ENCODE results near the gene FAM228B.

Gene FAM228B

GRCh38 chr2:24153478-24153877 lies 30.2 kb downstream of the FAM228B start:
- Histone ChIP-seq H3K4me3 (replicated peaks; ENCODE audit: insufficient read depth, low read length) (no peak overlapping the region), H3K27me3 (ENCODE audit: insufficient read depth, poor library complexity, severe bottlenecking) (no peaks in the 10 kb centered on the region), H3K27ac (replicated peaks) (no peak overlapping the region)
- DNase-seq (ENCODE audit: low read depth in 1 of 2, low spot score in 1 of 2): no peak
- TF ChIP-seq SPI1 (IDR thresholded peaks at IDR 0.05; ENCODE audit: borderline replicate concordance, low read depth) (no peak), GABPA (IDR thresholded peaks at IDR 0.05; ENCODE audit: low read depth) (no peak), POLR2AphosphoS5 (IDR thresholded peaks at IDR 0.05; ENCODE audit: low read depth) (no peak)

- TF ChIP-seq CTCF (IDR thresholded peaks at IDR 0.05; ENCODE audit: insufficient read depth, low read length): no peak
- no peak for TF ChIP-seq SPI1 (IDR thresholded peaks at IDR 0.05; ENCODE audit: borderline replicate concordance, low read depth)
- no peak for TF ChIP-seq REST (IDR thresholded peaks at IDR 0.05; ENCODE audit: insufficient replicate concordance, low read depth)
- no peak for TF ChIP-seq GABPA (IDR thresholded peaks at IDR 0.05; ENCODE audit: low read depth)
- no peak for TF ChIP-seq POLR2AphosphoS5 (IDR thresholded peaks at IDR 0.05; ENCODE audit: low read depth)
- no peak overlapping the region for H3K27ac ChIP-seq (replicated peaks)
- no peak overlapping the region for H3K4me3 ChIP-seq (replicated peaks; ENCODE audit: insufficient read depth, low read length)
- DNase-seq (ENCODE audit: low read depth in 1 of 2, low spot score in 1 of 2): no peak
- H3K27me3 ChIP-seq (ENCODE audit: insufficient read depth, poor library complexity, severe bottlenecking): no peaks in the 10 kb centered on the region
Observed at GRCh38 chr2:24158131-24158530, 34.9 kb downstream of the FAM228B start.

- TF ChIP-seq CTCF (IDR thresholded peaks at IDR 0.05; ENCODE audit: insufficient read depth, low read length) (no peak), POLR2AphosphoS5 (IDR thresholded peaks at IDR 0.05; ENCODE audit: low read depth) (no peak), SPI1 (IDR thresholded peaks at IDR 0.05; ENCODE audit: borderline replicate concordance, low read depth) (no peak), GABPA (IDR thresholded peaks at IDR 0.05; ENCODE audit: low read depth) (no peak), REST (IDR thresholded peaks at IDR 0.05; ENCODE audit: insufficient replicate concordance, low read depth) (no peak)
- Histone ChIP-seq H3K4me3 (replicated peaks; ENCODE audit: insufficient read depth, low read length) (no peak overlapping the region), H3K27me3 (ENCODE audit: insufficient read depth, poor library complexity, severe bottlenecking) (no peaks in the 10 kb centered on the region), H3K27ac (replicated peaks) (no peak overlapping the region)
- DNase-seq (ENCODE audit: low read depth in 1 of 2, low spot score in 1 of 2): no peak
Observed at GRCh38 chr2:24159708-24160107, 36.4 kb downstream of the FAM228B start.

GRCh38 chr2:24160761-24161160 lies 37.5 kb downstream of the FAM228B start:
- Histone ChIP-seq H3K27me3 (ENCODE audit: insufficient read depth, poor library complexity, severe bottlenecking) (no peaks in the 10 kb centered on the region), H3K4me3 (replicated peaks; ENCODE audit: insufficient read depth, low read length) (no peak overlapping the region), H3K27ac (replicated peaks) (no peak overlapping the region)
- TF ChIP-seq POLR2AphosphoS5 (IDR thresholded peaks at IDR 0.05; ENCODE audit: low read depth) (no peak), REST (IDR thresholded peaks at IDR 0.05; ENCODE audit: insufficient replicate concordance, low read depth) (no peak), SPI1 (IDR thresholded peaks at IDR 0.05; ENCODE audit: borderline replicate concordance, low read depth) (no peak), CTCF (IDR thresholded peaks at IDR 0.05; ENCODE audit: insufficient read depth, low read length) (no peak), GABPA (IDR thresholded peaks at IDR 0.05; ENCODE audit: low read depth) (no peak)
- no peak for DNase-seq (ENCODE audit: low read depth in 1 of 2, low spot score in 1 of 2)

Measured in HL-60 (cell line).